Breast epithelium (tissue), 3 donors: Measurements from ENCODE around the gene ABLIM2.

Experiments
- CTCF ChIP-seq, 3 donors: fragments of 450-650 bp; IDR thresholded peaks; one replicate each; pipeline ENCODE4 v1.5.1; 2016 to 2017; ENCODE audit warnings: antibody characterized with exemption in 3 of 3, mild to moderate bottlenecking in 3 of 3, moderate library complexity in 3 of 3
- POLR2A ChIP-seq: fragments of 450-650 bp; IDR thresholded peaks from one replicate; pipeline ENCODE4 v1.6.1; 2016; ENCODE audit warnings: antibody characterized with exemption, mild to moderate bottlenecking, moderate library complexity
- POLR2AphosphoS5 ChIP-seq, 3 donors: sonication (generic); formaldehyde crosslinking; IDR thresholded peaks; one replicate each; pipeline ENCODE4 v1.6.1; 2017; ENCODE audit warnings: antibody characterized with exemption in 3 of 3

GRCh38 chr4:8108261-8108660 lies 50.4 kb downstream of the ABLIM2 start:
- no peak for TF ChIP-seq CTCF (IDR thresholded peaks at IDR 0.05)
- no peak for TF ChIP-seq POLR2A
- no peak for TF ChIP-seq POLR2AphosphoS5 (IDR thresholded peaks at IDR 0.05)
